Measurements from ENCODE around the gene C2orf15. TPM values are rescaled to one million over a fixed set of nuclear protein-coding genes. Genes with fewer than 3 reads are reported as not detected.

Gene C2orf15
- total RNA-seq (2021; ENCODE audit: unreplicated experiment) (1.5 TPM), Bru-seq, nascent RNA (percentile 49 among the genes with signal in this experiment), BruChase-seq, experiment 1, labeled RNA remaining after a 2-hour chase (percentile 60 among the genes with signal in this experiment), BruChase-seq, experiment 2, labeled RNA remaining after a 6-hour chase (percentile 70 among the genes with signal in this experiment)
- 0.61 TPM for polyA plus RNA-seq (2012; ENCODE audit: insufficient read length)
- long read RNA-seq, partial matches to known transcripts = 0 of 2 reads
- long read RNA-seq, other reads (novel, unspliced or antisense) = 0 of 2 reads

- Histone ChIP-seq H3K27ac (ENCODE audit: low read length) (peak within 1 kb of the TSS; percentile 86), H3K4me1 (ENCODE audit: control insufficient read depth, insufficient read depth, low read length) (peaks cover 14% of the 10 kb centered on the region), H3K36me3 (ENCODE audit: control insufficient read depth, insufficient read depth, low read length) (no peaks in the 10 kb centered on the region), H3K27me3 (ENCODE audit: control insufficient read depth, insufficient read depth, low read length) (no peaks in the 10 kb centered on the region; the same call in 1 of the 2 replicates), H3K4me3 (ENCODE audit: low read depth in 2 of 2, low read length in 2 of 2) (peak within 1 kb of the TSS; percentile 60 to 82), H3K9me3 (ENCODE audit: control insufficient read depth, insufficient read depth, low read depth, low read length) (no peaks in the 10 kb centered on the region)
- in situ Hi-C loops (cut with HindIII; ENCODE audit: low pct_unique_long_range_greater_than_20kb, low sequenced_read_pairs) (no loop called here), intact Hi-C loops (cut with micrococcal nuclease; ENCODE audit: unreplicated experiment) (no loop called here)
- CTCF ChIA-PET = no interaction called here
- DNase-seq (ENCODE audit: low read depth, low spot score) (peak; percentile 27), ATAC-seq (peak; percentile 96)
- BruUV-seq (replicated peaks) = no TSS peak
- POLR2A ChIA-PET = interaction anchor here (0.6 to 1.0 kb wide), 2 partner anchors 14 to 413 kb away, joined by 3 read pairs; no protein-coding TSS in a partner anchor
- no peak; the same call in 1 of the 2 replicates for TF ChIP-seq TCF7L2 (IDR thresholded peaks at IDR 0.05; ENCODE audit: low read depth, low read length)
- TF ChIP-seq POLR2AphosphoS5 (IDR thresholded peaks at IDR 0.05; ENCODE audit: low read depth, low read length) = peak; percentile 54
- 0 out of 2 replicates have a peak, but pooled peaks have one; percentile 1 for TF ChIP-seq SIN3A (IDR thresholded peaks at IDR 0.05; ENCODE audit: borderline replicate concordance, insufficient read depth, low read depth, low read length)
These were observed at the start of gene C2orf15 for GRCh38 chr2:99141110-99142108. TSS of gene C2orf15 (plus strand) at chr2:99141707. CDS start at chr2:99150559, 8,852 bp downstream.

- ATAC-seq = no peak
- Histone ChIP-seq H3K27me3 (ENCODE audit: control insufficient read depth, insufficient read depth, low read length) (no peaks in the 10 kb centered on the region), H3K9me3 (ENCODE audit: control insufficient read depth, insufficient read depth, low read depth, low read length) (no peaks in the 10 kb centered on the region), H3K4me1 (ENCODE audit: control insufficient read depth, insufficient read depth, low read length) (no peaks in the 10 kb centered on the region), H3K27ac (ENCODE audit: low read length) (no peak overlapping the region), H3K4me3 (ENCODE audit: low read depth in 2 of 2, low read length in 2 of 2) (no peak overlapping the region), H3K36me3 (ENCODE audit: control insufficient read depth, insufficient read depth, low read length) (no peaks in the 10 kb centered on the region)
- no peak for TF ChIP-seq CTCF (IDR thresholded peaks at IDR 0.05)
- no peak for TF ChIP-seq TCF7L2 (IDR thresholded peaks at IDR 0.05; ENCODE audit: low read depth, low read length)
- no peak for TF ChIP-seq POLR2AphosphoS5 (IDR thresholded peaks at IDR 0.05; ENCODE audit: low read depth, low read length)
- no peak for TF ChIP-seq SIN3A (IDR thresholded peaks at IDR 0.05; ENCODE audit: borderline replicate concordance, insufficient read depth, low read depth, low read length)
- no peak for TF ChIP-seq REST (IDR thresholded peaks at IDR 0.05; ENCODE audit: insufficient read depth in 1 of 2, low read depth in 2 of 2, low read length in 1 of 2)
- in situ Hi-C loops (cut with HindIII; ENCODE audit: low pct_unique_long_range_greater_than_20kb, low sequenced_read_pairs) (no loop called here), intact Hi-C loops (cut with micrococcal nuclease; ENCODE audit: unreplicated experiment) (no loop called here)
- no TSS peak for BruUV-seq (replicated peaks)
- ChIA-PET POLR2A (no interaction called here), CTCF (no interaction called here)
- no peak for DNase-seq (ENCODE audit: low read depth, low spot score)
These were observed 44.8 kb upstream of the C2orf15 start for GRCh38 chr2:99096728-99097127.

All from Panc1 (cell line).